ENCODE data around the gene NKAIN4.

Gene NKAIN4

GRCh38 chr20:63287697-63288580, 33.7 kb upstream of the NKAIN4 start:
- DNase-seq = no peak

DNA sequence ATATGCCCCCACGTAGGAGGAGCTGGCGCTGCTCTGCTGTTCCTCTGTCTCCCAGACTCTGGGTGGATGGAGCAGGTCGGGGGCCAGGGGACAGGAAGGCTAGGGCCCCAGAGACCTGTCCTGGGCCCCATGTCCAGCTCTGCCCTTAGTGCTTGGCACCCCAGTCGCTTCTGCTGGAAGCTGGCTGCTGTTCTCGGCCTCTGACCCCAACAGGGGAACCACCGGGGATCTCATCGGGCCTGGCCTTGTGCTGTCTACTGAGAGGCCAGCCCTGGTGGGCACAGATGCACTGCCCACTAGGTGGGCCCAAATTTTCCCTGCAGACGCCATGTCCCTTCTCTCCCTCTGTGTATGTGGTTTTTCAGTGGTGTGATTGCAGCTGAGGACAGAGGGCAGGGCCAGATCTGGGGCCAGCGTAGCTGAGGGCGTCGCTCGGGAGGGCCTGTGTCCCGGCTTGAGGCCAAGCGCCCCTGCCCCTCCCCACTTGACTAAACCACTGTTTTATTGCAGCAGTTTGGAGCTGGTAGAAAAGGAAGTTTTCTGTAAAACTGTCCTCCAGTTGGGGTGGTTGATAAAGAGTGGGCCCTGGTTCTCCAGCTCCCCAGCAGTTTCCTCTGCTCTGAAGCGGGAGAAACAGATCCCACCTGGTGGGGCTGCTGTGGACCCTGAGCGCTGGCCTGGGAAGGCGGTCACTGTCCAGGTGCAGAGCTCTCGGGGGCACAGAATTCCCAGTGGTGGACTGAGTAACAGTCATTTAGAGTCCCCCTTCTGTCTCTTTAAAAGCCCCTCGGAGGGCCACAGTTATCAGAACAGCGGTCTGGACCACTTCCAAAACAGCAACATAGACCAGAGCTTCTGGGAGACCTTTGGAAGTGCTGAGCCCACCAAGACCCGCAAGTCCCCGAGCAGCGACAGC, 32.8 kb upstream of the NKAIN4 start:
- DNase-seq = no peak

GRCh38 chr20:63285636-63286615, 31.7 kb upstream of the NKAIN4 start:
- no peak for DNase-seq

DNA sequence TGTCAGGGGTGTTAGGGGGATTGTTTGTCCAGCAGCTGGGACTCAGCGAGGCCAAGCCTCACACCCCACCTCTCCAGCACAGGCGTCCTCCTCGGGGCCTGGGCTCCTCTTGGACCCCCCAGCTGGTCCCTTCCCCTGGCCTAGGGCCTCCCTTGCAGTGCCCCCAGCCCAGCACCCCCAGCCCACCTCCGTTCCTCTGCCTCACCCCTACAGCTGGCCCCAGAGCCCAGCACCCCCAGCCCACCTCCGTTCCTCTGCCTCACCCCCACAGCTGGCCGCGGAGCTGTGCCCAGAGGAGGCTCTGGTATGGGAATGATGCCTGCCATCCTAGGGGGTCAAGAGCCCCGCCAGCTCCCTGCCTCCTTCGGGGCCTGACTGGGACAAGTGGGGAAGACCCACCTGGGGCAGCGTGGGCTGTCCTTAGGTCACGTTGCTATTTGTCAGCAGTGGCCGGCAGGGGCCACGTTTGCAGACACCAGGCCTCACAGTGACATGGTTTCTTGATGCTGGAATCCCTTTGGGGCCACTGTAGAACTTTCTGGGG, 30.8 kb upstream of the NKAIN4 start:
- DNase-seq = no peak

- no peak for DNase-seq
Measured at GRCh38 chr20:63284544-63284949, 30.3 kb upstream of the NKAIN4 start.

DNA sequence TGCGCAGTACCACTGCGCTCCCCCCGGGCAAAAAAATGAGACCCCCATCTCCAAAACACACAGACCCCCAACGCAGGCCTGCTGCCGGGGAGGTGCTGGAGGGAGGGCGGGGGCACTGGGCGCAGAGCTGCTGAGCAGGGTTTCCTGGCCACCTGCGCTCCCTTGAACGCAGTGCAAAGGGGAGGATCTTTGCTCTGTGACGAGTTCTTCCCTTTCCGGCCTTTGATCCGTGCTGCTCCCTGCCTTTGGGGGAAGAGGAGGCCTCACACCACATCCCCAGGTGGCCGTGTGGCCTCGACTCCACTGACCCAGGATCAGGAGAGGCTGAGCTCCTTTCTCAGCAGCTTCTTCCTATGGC, 29.8 kb upstream of the NKAIN4 start:
- DNase-seq = no peak

GRCh38 chr20:63283397-63284082, 29.3 kb upstream of the NKAIN4 start:
- DNase-seq = no peak

DNA sequence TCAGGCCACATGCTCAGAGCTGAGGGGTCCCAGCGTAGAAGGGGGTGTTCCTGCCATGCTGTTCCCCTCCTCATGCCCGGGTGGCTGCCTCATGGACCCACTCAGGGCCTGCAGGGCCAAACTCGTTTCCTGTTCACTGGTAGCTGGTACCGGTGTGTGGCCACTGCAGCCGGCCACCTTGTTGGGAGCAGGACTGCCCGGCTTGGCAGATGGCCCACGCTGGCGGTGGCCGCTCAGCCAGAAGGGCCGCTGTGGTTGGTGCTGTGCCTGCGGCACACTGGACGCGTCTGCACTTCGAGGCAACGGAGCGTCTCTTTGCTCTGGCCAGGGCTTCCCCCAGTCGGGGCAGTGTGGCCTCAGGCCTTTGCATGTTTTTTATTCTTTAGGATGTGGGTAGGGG, 28.7 kb upstream of the NKAIN4 start:
- DNase-seq = no peak

DNA sequence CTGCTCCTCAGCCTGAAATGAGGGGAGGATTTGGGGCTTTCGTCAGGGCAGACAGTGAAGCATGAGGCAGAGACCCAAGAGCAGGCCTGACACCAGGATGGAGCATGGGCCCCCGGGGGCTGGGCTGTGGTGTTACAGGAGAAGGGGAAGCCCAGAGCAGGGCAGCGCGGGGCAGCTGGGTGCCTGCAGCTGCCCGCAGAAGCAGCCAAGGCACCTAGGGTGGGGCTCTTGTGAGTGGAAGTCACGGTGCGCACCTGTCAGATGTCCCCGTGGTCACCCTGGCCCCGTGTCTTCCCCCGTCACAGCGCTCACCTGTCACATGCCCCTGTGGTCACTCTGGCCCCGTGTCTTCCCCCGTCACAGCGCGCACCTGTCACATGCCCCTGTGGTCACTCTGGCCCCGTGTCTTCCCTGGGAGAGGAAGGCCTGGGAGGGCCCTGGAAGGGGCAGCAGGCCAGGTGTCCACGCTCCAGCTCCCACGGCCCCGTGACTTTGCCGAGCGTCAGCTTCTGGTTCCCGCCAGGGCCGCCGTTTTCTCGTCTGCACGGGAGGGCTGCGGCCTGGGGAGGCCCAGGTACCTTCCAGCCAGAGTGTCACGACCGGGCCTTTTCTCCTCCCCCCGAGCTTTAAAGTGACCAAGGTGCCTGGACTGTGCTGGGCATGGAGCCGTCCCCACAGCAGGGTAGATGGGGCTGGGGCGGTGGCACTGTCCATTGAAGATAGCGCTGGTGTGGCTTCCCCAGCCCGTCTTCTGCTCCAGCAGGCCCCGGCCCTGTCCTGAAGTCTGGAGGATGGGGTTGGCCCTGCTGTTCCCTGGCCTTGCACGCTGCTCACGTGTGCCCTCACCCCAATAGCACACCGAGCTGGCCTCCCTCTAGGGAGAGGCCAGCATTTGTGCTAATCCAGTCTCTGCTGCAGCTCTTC, 27.7 kb upstream of the NKAIN4 start:
- no peak for DNase-seq

- no peak for DNase-seq
Measured at GRCh38 chr20:63280929-63281545, 26.8 kb upstream of the NKAIN4 start.

DNA sequence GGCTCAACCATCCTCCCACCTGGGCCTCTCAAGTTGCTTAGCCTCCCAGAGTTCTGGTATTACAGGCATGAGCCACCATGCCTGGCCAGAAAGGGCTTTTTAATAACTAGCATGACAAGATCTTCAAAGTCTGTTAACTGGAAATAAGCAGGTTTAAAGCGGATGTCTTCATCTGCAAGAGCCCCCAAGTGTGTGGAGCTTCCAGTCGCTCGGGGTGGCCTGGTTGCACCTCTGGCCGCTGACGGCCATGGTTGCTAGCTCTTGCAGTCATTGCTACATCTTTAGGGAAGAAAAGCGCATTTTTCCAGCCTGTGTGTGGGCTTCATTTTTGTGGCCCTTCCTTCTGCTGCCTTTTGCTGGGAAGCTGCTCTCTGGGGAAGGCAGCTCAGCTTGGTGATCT, 26.1 kb upstream of the NKAIN4 start:
- DNase-seq = no peak

DNA sequence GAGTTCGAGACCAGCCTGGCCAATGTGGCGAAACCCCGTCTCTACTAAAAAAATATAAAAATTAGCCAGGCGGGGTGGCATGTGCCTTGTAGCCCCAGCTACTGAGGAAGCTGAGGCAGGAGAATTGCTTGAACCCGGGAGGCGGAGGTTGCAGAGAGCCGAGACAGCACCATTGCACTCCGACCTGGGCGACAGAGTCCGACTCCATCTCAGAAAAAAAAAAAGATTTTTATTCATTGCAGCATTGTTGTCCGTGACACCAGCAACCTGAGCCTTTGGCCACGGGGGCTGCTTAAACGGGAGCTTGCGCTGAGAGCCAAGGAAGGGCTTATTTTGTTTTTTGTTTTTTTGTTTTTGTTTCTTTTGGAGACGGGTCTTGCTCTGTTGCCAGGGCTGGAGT, 25.7 kb upstream of the NKAIN4 start:
- no peak for DNase-seq

GRCh38 chr20:63278661-63279060, 24.4 kb upstream of the NKAIN4 start:
- DNase-seq = no peak

DNA sequence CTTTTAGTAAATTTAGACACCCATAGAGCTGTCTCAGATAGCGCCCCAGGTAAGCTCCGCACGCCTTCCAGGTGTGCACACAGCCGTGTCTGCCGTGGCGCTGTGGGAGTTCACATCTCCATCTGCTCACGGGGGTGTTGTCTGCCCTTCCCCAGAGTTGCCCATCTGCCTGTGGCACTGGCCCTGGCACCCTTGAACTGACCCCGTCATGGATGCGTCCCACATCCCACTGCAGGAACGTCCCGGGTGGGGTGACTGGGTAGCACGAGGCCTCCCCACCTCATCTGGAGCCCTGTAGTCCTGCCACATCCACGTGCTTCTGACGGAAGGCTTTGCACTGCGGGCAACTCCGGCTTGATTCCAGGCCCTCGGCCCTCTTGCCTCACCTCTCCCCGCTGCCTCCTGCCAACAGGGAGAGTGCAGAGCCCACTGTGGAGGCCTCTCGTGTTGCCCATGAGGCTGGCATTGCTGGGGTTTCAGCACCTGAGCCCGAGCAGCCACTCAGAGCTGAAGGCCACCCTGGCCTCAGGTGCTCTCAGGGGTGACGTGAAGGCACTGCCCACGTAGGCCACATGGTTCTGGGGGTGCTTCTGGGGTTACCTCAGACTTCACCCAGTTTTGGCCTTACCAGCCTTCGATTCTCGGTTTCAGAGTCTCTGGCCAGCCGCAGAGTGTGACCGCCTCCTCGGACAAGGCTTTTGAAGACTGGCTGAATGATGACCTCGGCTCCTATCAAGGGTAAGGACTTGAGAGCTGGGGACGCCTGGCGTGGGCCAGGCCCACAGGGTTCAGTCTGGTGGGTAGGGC, 23.4 kb upstream of the NKAIN4 start:
- no peak for DNase-seq

- DNase-seq = no peak
Measured at GRCh38 chr20:63276956-63277355, 22.7 kb upstream of the NKAIN4 start.

- DNase-seq = no peak
Measured at GRCh38 chr20:63275825-63276224, 21.6 kb upstream of the NKAIN4 start.

- no peak for DNase-seq
Measured at GRCh38 chr20:63274381-63275228, 20.3 kb upstream of the NKAIN4 start.

- no peak for DNase-seq
Measured at GRCh38 chr20:63273635-63274380, 19.5 kb upstream of the NKAIN4 start.

Measured in stimulated activated CD4-positive, alpha-beta T cell treated with anti-CD3 and anti-CD28 coated beads, Interleukin-1b, Interleukin-23, amount 100 ng/mL, for 48 hours (primary cell).